Brain microvascular endothelial cell (primary cell): ENCODE data around the gene UROS.

Experiments used
- DNase-seq: peaks from one replicate; pipeline ENCODE4 v3.0.0-alpha.2; 2020
- H3K27ac ChIP-seq: fragments of 250-450 bp; sonication (Bioruptor Pico); 2 replicates; pipeline ENCODE4 v1.5.1; 2020; ENCODE audit warnings: mild to moderate bottlenecking, moderate library complexity
- H3K27me3 ChIP-seq: fragments of 250-450 bp; sonication (Bioruptor Pico); replicated peaks from 2 replicates; pipeline ENCODE4 v1.5.1; 2020; ENCODE audit warnings: mild to moderate bottlenecking
- H3K36me3 ChIP-seq: fragments of 250-450 bp; sonication (Bioruptor Pico); replicated peaks from 2 replicates; pipeline ENCODE4 v1.5.1; 2020; ENCODE audit warnings: mild to moderate bottlenecking
- H3K4me3 ChIP-seq: 2 replicates; pipeline ENCODE4 v1.5.1; 2011; ENCODE audit warnings: low read depth, mild to moderate bottlenecking, control low read depth, low read length, moderate library complexity
- in situ Hi-C: cut with HindIII; loops from 2 replicates; pipeline ENCODE4 v1.10.0; 2017; ENCODE audit warnings: low sequenced_read_pairs, low pct_ligation_motif_present
- TF ChIP-seq, protein P1 (sequence below): IDR thresholded peaks from 2 replicates; pipeline ENCODE4 v1.5.1; 2011; ENCODE audit warnings: low read depth, mild to moderate bottlenecking, moderate library complexity, low read length, control low read depth, inconsistent platforms; ENCODE audit errors: missing control alignments

UROS gene

DNA sequence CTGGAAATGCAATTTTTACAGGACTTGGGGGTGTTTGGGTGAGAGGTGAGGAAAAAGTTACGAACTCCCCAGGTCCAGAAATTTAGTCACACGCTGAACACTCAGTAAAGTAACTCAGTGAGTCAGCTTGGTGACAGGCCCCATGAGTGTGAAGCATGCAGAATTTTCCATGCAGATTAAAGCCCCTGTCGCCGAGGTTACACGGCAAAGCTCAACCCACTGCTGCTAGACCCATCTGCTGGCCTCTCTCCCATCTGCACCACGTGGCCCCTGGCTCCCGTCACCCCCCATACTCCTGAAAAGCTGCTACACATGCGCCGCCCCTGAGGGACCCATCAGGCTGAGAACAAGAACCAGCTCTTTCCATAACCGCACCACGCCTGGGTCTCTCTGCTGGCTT, 40.4 kb downstream of the UROS start:
- Histone ChIP-seq H3K27me3 (no peaks in the 10 kb centered on the region), H3K36me3 (no peaks in the 10 kb centered on the region), H3K4me3 (no peak overlapping the region), H3K27ac (no peak overlapping the region)
- TF ChIP-seq, protein P1, sequence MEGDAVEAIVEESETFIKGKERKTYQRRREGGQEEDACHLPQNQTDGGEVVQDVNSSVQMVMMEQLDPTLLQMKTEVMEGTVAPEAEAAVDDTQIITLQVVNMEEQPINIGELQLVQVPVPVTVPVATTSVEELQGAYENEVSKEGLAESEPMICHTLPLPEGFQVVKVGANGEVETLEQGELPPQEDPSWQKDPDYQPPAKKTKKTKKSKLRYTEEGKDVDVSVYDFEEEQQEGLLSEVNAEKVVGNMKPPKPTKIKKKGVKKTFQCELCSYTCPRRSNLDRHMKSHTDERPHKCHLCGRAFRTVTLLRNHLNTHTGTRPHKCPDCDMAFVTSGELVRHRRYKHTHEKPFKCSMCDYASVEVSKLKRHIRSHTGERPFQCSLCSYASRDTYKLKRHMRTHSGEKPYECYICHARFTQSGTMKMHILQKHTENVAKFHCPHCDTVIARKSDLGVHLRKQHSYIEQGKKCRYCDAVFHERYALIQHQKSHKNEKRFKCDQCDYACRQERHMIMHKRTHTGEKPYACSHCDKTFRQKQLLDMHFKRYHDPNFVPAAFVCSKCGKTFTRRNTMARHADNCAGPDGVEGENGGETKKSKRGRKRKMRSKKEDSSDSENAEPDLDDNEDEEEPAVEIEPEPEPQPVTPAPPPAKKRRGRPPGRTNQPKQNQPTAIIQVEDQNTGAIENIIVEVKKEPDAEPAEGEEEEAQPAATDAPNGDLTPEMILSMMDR = no peak
- in situ Hi-C loops = no loop called here
- DNase-seq = no peak

DNA sequence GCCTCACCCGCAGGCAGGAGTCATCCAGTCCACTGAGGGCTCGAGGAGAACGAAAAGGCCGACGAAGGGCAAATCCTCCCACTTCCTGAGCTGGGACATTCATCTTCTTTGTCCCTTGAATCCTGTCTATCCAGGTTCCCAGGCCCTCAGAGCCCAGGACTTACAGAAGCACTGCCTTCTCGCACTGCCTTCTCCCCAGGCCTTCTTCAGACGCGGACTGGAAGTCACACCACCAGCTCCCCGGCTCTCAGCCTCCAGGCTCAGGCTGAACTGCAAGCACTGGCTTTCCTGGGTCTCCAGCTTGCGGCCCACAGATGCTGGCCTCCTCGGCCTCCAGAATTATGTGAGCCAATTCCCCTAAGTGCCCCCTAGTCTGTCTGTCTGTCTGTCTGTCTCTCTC, 41.0 kb downstream of the UROS start:
- Histone ChIP-seq H3K27me3 (no peaks in the 10 kb centered on the region), H3K27ac (no peak overlapping the region), H3K36me3 (no peaks in the 10 kb centered on the region), H3K4me3 (no peak overlapping the region)
- DNase-seq = no peak
- in situ Hi-C loops = no loop called here
- TF ChIP-seq, protein P1 = no peak

GRCh38 chr10:125781374-125781773, 41.7 kb downstream of the UROS start:
- Histone ChIP-seq H3K36me3 (no peaks in the 10 kb centered on the region), H3K27ac (no peak overlapping the region), H3K27me3 (no peaks in the 10 kb centered on the region), H3K4me3 (no peak overlapping the region)
- DNase-seq = no peak
- in situ Hi-C loops = no loop called here
- TF ChIP-seq, protein P1 = no peak

- H3K27me3 ChIP-seq = no peaks in the 10 kb centered on the region
- TF ChIP-seq, protein P1 = no peak
- in situ Hi-C loops = no loop called here
- no peak overlapping the region for H3K27ac ChIP-seq
- no peaks in the 10 kb centered on the region for H3K36me3 ChIP-seq
- no peak overlapping the region for H3K4me3 ChIP-seq
- no peak for DNase-seq
These were observed 43.4 kb downstream of the UROS start for GRCh38 chr10:125779403-125780327.

GRCh38 chr10:125778556-125778955, 44.5 kb downstream of the UROS start:
- TF ChIP-seq, protein P1 = no peak

More at GRCh38 chr10:125778556-125778955, 44.5 kb downstream of the UROS start:
- Histone ChIP-seq H3K27ac (no peak overlapping the region), H3K36me3 (no peaks in the 10 kb centered on the region), H3K27me3 (no peaks in the 10 kb centered on the region), H3K4me3 (no peak overlapping the region)
- in situ Hi-C loops = no loop called here
- DNase-seq = no peak
